Adipose tissue (tissue), 3 donors: Measurements from ENCODE around the gene ADAMTSL3. TPM values are rescaled to one million over a fixed set of nuclear protein-coding genes. Genes with fewer than 3 reads are reported as not detected.
"Not testable (repeated sequence)": the region's sequence is repeated elsewhere in the genome, so short reads cannot be mapped to it uniquely, and the experiment has no call there.

Experiments used
- H3K27ac ChIP-seq: one replicate; pipeline ENCODE4 v1.5.1; 2013; ENCODE audit warnings: low read depth, low read length
- WGBS, 3 donors: extraction: QIAGEN DNeasy Blood & Tissue Kit; methylation state at CpG; one replicate each; pipeline ENCODE4 v1.1.7; 2013; 5-methylcytosine and 5-hydroxymethylcytosine counted together
- polyA plus RNA-seq, 3 donors: library from polyadenylated mRNA; stranded (reverse); fragments of 200-250 nt; gene quantifications; one replicate each; pipeline ENCODE4 v1.2.3, GENCODE V29; 2013
- donor health status: healthy with polysubstance abuse.
- donor health status: Bipolar disorder and iron deficiency.
- donor health status: healthy.

Gene ADAMTSL3
- polyA plus RNA-seq, 3 donors: 2.3 to 7.9 (median 3.7) TPM

GRCh38 chr15:83694536-83694935, 40.6 kb downstream of the ADAMTSL3 start:
- H3K27ac ChIP-seq: no peak overlapping the region
- 71 to 82% (median 77%) methylated on average over 5 of the region's 5 CpGs for WGBS, 3 donors

- 39 to 66% (median 49%) methylated on average over 3 of the region's 3 CpGs for WGBS, 3 donors
- H3K27ac ChIP-seq: no peak overlapping the region
Measured at GRCh38 chr15:83695246-83695645, 41.3 kb downstream of the ADAMTSL3 start.

GRCh38 chr15:83695901-83696425, 42.0 kb downstream of the ADAMTSL3 start:
- WGBS, 3 donors: 80 to 81% (median 80%) methylated on average over 7 of the region's 7 CpGs
- no peak overlapping the region for H3K27ac ChIP-seq

- H3K27ac ChIP-seq: no peak overlapping the region
Measured at GRCh38 chr15:83697716-83698115, 43.8 kb downstream of the ADAMTSL3 start.

- WGBS, 3 donors: 47 to 82% (median 58%) methylated on average over 3 of the region's 3 CpGs
- H3K27ac ChIP-seq: no peak overlapping the region
Measured at GRCh38 chr15:83698294-83698693, 44.4 kb downstream of the ADAMTSL3 start.

GRCh38 chr15:83699028-83699427, 45.1 kb downstream of the ADAMTSL3 start:
- WGBS, 3 donors: 27 to 85% (median 39%) methylated on average over 2 of the region's 2 CpGs
- no peak overlapping the region for H3K27ac ChIP-seq

GRCh38 chr15:83700082-83700481, 46.2 kb downstream of the ADAMTSL3 start:
- WGBS, 3 donors: 91 to 95% (median 92%) methylated on average over 3 of the region's 3 CpGs
- no peak overlapping the region for H3K27ac ChIP-seq

GRCh38 chr15:83702314-83702713, 48.4 kb downstream of the ADAMTSL3 start:
- 89 to 96% (median 94%) methylated on average over 2 of the region's 2 CpGs for WGBS, 3 donors
- not testable (repeated sequence) for H3K27ac ChIP-seq

GRCh38 chr15:83708328-83708727, 54.4 kb downstream of the ADAMTSL3 start:
- 85 to 93% (median 86%) methylated on average over 6 of the region's 6 CpGs for WGBS, 3 donors
- H3K27ac ChIP-seq: no peak overlapping the region

GRCh38 chr15:83709241-83709640, 55.3 kb downstream of the ADAMTSL3 start:
- WGBS, 3 donors: 74 to 91% (median 76%) methylated on average over 2 of the region's 2 CpGs
- no peak overlapping the region for H3K27ac ChIP-seq

GRCh38 chr15:83709811-83710210, 55.9 kb downstream of the ADAMTSL3 start:
- no peak overlapping the region for H3K27ac ChIP-seq
- WGBS, 3 donors: 85 to 93% (median 92%) methylated on average over 3 of the region's 3 CpGs

- no peak overlapping the region for H3K27ac ChIP-seq
Measured at GRCh38 chr15:83710452-83710851, 56.5 kb downstream of the ADAMTSL3 start.

- WGBS, 3 donors: 68 to 78% (median 73%) methylated on average over 5 of the region's 5 CpGs
- H3K27ac ChIP-seq: no peak overlapping the region
Measured at GRCh38 chr15:83711236-83711635, 57.3 kb downstream of the ADAMTSL3 start.

GRCh38 chr15:83713242-83713641, 59.3 kb downstream of the ADAMTSL3 start:
- no peak overlapping the region for H3K27ac ChIP-seq
- 80 to 93% (median 86%) methylated on average over 3 of the region's 3 CpGs for WGBS, 3 donors

- no peak overlapping the region for H3K27ac ChIP-seq
Measured at GRCh38 chr15:83714939-83715628, 61.2 kb downstream of the ADAMTSL3 start.

- no peak overlapping the region for H3K27ac ChIP-seq
- WGBS, 3 donors: 70 to 83% (median 70%) methylated on average over 3 of the region's 3 CpGs
Measured at GRCh38 chr15:83716605-83717004, 62.7 kb downstream of the ADAMTSL3 start.

- H3K27ac ChIP-seq: no peak overlapping the region
Measured at GRCh38 chr15:83717010-83717409, 63.1 kb downstream of the ADAMTSL3 start.

- 75 to 95% (median 94%) methylated on average over 2 of the region's 2 CpGs for WGBS, 3 donors
- no peak overlapping the region for H3K27ac ChIP-seq
Measured at GRCh38 chr15:83720468-83720867, 66.5 kb downstream of the ADAMTSL3 start.

GRCh38 chr15:83721031-83721430, 67.1 kb downstream of the ADAMTSL3 start:
- no peak overlapping the region for H3K27ac ChIP-seq

- H3K27ac ChIP-seq: no peak overlapping the region
- WGBS, 3 donors: 64 to 71% (median 69%) methylated on average over 3 of the region's 3 CpGs
Measured at GRCh38 chr15:83721981-83722380, 68.1 kb downstream of the ADAMTSL3 start.

- 22 to 53% (median 47%) methylated on average over 1 of the region's 1 CpG for WGBS, 3 donors
- H3K27ac ChIP-seq: no peak overlapping the region
Measured at GRCh38 chr15:83723216-83723615, 69.3 kb downstream of the ADAMTSL3 start.
